Osteocyte (in vitro differentiated cells): ENCODE results near the gene NCF4. TPM values are rescaled to one million over a fixed set of nuclear protein-coding genes. Genes with fewer than 3 reads are reported as not detected.

Source experiments
- DNase-seq: peaks from one replicate; pipeline ENCODE4 v3.0.0; 2021; ENCODE audit warnings: mixed read lengths; ENCODE audit not compliant: unreplicated experiment; ENCODE audit errors: extremely low spot score
- H3K27ac Mint-ChIP-seq: one replicate; pipeline ENCODE4 v1.8.0; 2021; ENCODE audit warnings: mild to moderate bottlenecking, mixed read lengths; ENCODE audit not compliant: unreplicated experiment
- H3K27me3 Mint-ChIP-seq: one replicate; pipeline ENCODE4 v1.8.0; 2021; ENCODE audit warnings: mixed read lengths; ENCODE audit not compliant: unreplicated experiment
- H3K36me3 Mint-ChIP-seq: one replicate; pipeline ENCODE4 v1.8.0; 2021; ENCODE audit warnings: mixed read lengths; ENCODE audit not compliant: unreplicated experiment
- H3K4me1 Mint-ChIP-seq: one replicate; pipeline ENCODE4 v1.8.0; 2021; ENCODE audit warnings: mixed read lengths; ENCODE audit not compliant: unreplicated experiment
- H3K4me3 Mint-ChIP-seq: one replicate; pipeline ENCODE4 v1.8.0; 2021; ENCODE audit warnings: mild to moderate bottlenecking, moderate library complexity, mixed read lengths; ENCODE audit not compliant: unreplicated experiment
- H3K9me3 Mint-ChIP-seq: one replicate; pipeline ENCODE4 v1.8.0; 2021; ENCODE audit warnings: mixed read lengths; ENCODE audit not compliant: unreplicated experiment
- CTCF ChIP-seq: fragments of 200-600 bp; sonication (generic); IDR thresholded peaks from 2 replicates; pipeline ENCODE4 v1.5.0; 2021; ENCODE audit warnings: antibody characterized with exemption, mild to moderate bottlenecking, moderate library complexity
- total RNA-seq: library from RNA; stranded (reverse); gene quantifications from 2 replicates; pipeline ENCODE4 v1.2.1, GENCODE V29; 2021

Gene NCF4
- total RNA-seq, 1 donor from 2014 or later = not detected

DNA sequence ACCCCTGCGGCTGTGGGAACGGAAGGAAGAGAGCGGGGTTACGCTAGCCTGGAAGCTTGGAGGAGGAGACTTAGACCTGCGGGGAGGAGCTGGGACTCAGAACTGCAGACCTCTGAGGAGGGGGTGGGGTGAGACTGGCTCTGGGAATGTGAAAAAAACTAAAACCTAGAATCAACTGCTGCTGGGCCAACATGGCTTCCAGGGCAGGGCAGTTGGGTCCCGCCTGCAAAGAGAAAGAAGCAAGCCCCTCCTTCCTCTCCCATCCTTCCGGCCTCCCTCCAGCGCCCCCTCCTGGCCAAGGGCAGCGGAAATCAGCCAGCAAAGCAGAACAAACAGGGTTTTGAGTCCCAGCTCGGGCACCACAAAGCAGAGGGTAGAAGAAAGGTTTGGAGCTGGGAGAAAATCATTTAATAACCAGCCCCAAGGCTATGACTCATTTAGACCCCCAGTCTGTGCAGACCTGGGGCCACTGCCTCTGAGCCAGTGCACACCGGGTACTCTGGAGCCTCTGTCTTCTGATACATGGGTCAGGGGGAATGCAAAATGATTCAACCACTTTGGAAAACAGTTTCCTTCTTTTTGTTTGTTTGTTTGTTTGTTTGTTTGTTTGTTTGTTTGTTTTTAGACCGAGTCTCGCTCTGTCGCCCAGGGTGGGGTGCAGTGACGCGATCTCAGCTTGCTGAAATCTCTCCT lies 7.3 kb upstream of the NCF4 start:
- Mint-ChIP-seq H3K27ac (no peak overlapping the region), H3K27me3 (peaks cover 38% of the 10 kb centered on the region), H3K9me3 (no peaks in the 10 kb centered on the region), H3K4me1 (peaks cover 6% of the 10 kb centered on the region), H3K36me3 (no peaks in the 10 kb centered on the region), H3K4me3 (no peak overlapping the region)
- DNase-seq = no peak
- peak; percentile 56 for TF ChIP-seq CTCF

DNA sequence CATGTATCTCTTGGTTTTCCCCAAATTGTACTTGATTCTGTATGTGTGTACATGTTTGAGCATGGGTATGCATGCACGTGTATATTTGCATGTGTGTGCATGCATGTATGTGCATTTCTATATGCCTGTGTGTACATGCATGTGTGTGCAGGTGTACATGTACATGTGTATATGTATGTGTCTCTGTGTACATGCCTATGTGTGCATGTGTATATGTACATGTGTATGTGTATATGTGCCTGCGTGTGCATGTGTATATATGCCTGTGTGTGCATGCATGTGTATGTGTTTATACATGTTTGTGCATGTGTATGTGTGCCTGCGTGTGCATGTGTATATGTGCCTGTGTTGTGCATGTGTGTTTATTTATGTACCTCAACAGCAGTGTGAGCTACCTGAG lies 5.3 kb upstream of the NCF4 start:
- no peak for DNase-seq
- Mint-ChIP-seq H3K27ac (no peak overlapping the region), H3K9me3 (no peaks in the 10 kb centered on the region), H3K4me1 (peaks cover 6% of the 10 kb centered on the region), H3K36me3 (no peaks in the 10 kb centered on the region), H3K4me3 (no peak overlapping the region), H3K27me3 (peaks cover 29% of the 10 kb centered on the region)
- TF ChIP-seq CTCF = no peak

GRCh38 chr22:36856121-36856791 lies 4.5 kb upstream of the NCF4 start:
- peaks cover 6% of the 10 kb centered on the region for H3K4me1 Mint-ChIP-seq
- H3K27ac Mint-ChIP-seq = no peak overlapping the region
- H3K9me3 Mint-ChIP-seq = no peaks in the 10 kb centered on the region
- H3K27me3 Mint-ChIP-seq = peaks cover 26% of the 10 kb centered on the region
- peak; percentile 97 for DNase-seq
- no peaks in the 10 kb centered on the region for H3K36me3 Mint-ChIP-seq
- no peak overlapping the region for H3K4me3 Mint-ChIP-seq
- peak; percentile 100 for TF ChIP-seq CTCF

DNA sequence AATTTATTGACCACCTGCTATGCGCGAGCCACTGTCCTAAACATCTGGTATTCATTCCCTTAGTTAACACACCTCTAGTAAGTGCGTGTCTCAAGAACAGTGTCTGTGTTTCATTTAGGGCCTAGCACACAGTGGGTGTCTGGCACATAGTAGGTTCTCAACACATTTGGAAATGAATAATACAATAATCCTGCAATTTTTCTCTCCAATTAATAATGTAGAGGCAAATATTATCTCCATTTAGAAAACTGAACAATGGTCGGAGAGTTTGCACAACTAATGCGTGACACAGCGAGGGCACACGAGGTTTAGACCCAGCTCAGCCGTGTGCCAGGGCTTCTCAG lies 4.0 kb upstream of the NCF4 start:
- Mint-ChIP-seq H3K27me3 (peaks cover 25% of the 10 kb centered on the region), H3K27ac (no peak overlapping the region), H3K4me3 (no peak overlapping the region), H3K36me3 (no peaks in the 10 kb centered on the region), H3K4me1 (peaks cover 6% of the 10 kb centered on the region), H3K9me3 (no peaks in the 10 kb centered on the region)
- TF ChIP-seq CTCF = no peak
- DNase-seq = no peak

DNA sequence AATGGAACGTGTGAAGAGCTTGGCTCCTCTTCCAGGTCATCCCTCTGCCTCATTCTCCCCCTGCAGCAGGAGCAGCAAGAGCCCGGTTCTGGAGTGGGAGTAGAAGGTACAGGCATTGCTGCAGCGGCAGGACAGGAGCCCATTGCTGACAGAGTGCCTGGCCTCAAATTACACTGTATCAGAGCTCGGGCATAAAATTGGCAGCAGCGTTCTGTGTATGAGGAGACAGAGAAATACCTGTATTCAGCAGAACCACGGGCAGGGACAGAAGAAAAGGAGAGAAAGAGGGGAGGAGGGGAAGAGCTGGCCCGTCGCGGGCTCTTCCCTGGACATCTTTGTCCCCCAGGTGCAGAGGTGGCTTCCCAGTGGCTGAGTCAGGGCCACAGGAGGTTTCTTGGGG lies 2.6 kb upstream of the NCF4 start:
- peaks cover 6% of the 10 kb centered on the region for H3K4me1 Mint-ChIP-seq
- H3K27ac Mint-ChIP-seq = no peak overlapping the region
- H3K4me3 Mint-ChIP-seq = no peak overlapping the region
- H3K9me3 Mint-ChIP-seq = no peaks in the 10 kb centered on the region
- no peak for TF ChIP-seq CTCF
- no peak for DNase-seq
- no peaks in the 10 kb centered on the region for H3K36me3 Mint-ChIP-seq
- peaks cover 25% of the 10 kb centered on the region for H3K27me3 Mint-ChIP-seq
